DMS53 treated with DMSO at 0.1 percent for 48 hours (cell line): ENCODE data around the gene PIP5K1C.
"Not testable (repeated sequence)": the region's sequence is repeated elsewhere in the genome, so short reads cannot be mapped to it uniquely, and the experiment has no call there.

Experiments
- DNase-seq: peaks from one replicate; lab custom pipeline; 2025; ENCODE audit not compliant: unreplicated experiment; lab: John Stamatoyannopoulos, UW

The PIP5K1C gene

GRCh38 chr19:3603121-3603811, 97.0 kb downstream of the PIP5K1C start:
- no peak for DNase-seq

- no peak for DNase-seq
Measured at GRCh38 chr19:3601021-3601420, 99.2 kb downstream of the PIP5K1C start.

- no peak for DNase-seq
Measured at GRCh38 chr19:3599776-3600187, 100.5 kb downstream of the PIP5K1C start.

- DNase-seq: no peak
Measured at GRCh38 chr19:3595521-3596061, 104.7 kb downstream of the PIP5K1C start.

GRCh38 chr19:3593156-3593555, 107.1 kb downstream of the PIP5K1C start:
- DNase-seq: no peak

GRCh38 chr19:3591876-3592613, 108.2 kb downstream of the PIP5K1C start:
- no peak for DNase-seq

GRCh38 chr19:3590991-3591659, 109.1 kb downstream of the PIP5K1C start:
- no peak for DNase-seq

- no peak for DNase-seq
Measured at GRCh38 chr19:3589949-3590348, 110.3 kb downstream of the PIP5K1C start.

- DNase-seq: no peak
Measured at GRCh38 chr19:3589439-3589838, 110.8 kb downstream of the PIP5K1C start.

- no peak for DNase-seq
Measured at GRCh38 chr19:3586707-3587346, 113.4 kb downstream of the PIP5K1C start.

GRCh38 chr19:3586127-3586626, 114.1 kb downstream of the PIP5K1C start:
- DNase-seq: no peak

- DNase-seq: no peak
Measured at GRCh38 chr19:3585301-3586126, 114.8 kb downstream of the PIP5K1C start, which contains the start of gene GIPC3. Gene GIPC3, plus strand, starts transcription at chr19:3585478. Its CDS starts 120 bp downstream, at chr19:3585598.

GRCh38 chr19:3584036-3584802, 116.0 kb downstream of the PIP5K1C start:
- not testable (repeated sequence) for DNase-seq

- not testable (repeated sequence) for DNase-seq
Measured at GRCh38 chr19:3581792-3582191, 118.5 kb downstream of the PIP5K1C start.
